Retinal pigment epithelial cell (primary cell): ENCODE data around the gene ZNF282.
A peak's percentile ranks its signal among the peaks of the same experiment; 100 is the strongest.
"Not testable (repeated sequence)": the region's sequence is repeated elsewhere in the genome, so short reads cannot be mapped to it uniquely, and the experiment has no call there.

ENCODE experiments used
- DNase-seq: peaks from one replicate; pipeline ENCODE4 v3.0.0-alpha.2; 2010; ENCODE audit warnings: low read depth
- H3K4me3 ChIP-seq: 2 replicates; pipeline ENCODE4 v1.5.1; 2011; ENCODE audit warnings: mild to moderate bottlenecking, low read length, control low read depth, moderate library complexity
- TF ChIP-seq, protein P1 (sequence below): conservative IDR thresholded peaks from 2 replicates; pipeline ENCODE4 v1.5.1; 2011; ENCODE audit warnings: low read depth, low read length, control low read depth, inconsistent platforms

ZNF282 gene

DNA sequence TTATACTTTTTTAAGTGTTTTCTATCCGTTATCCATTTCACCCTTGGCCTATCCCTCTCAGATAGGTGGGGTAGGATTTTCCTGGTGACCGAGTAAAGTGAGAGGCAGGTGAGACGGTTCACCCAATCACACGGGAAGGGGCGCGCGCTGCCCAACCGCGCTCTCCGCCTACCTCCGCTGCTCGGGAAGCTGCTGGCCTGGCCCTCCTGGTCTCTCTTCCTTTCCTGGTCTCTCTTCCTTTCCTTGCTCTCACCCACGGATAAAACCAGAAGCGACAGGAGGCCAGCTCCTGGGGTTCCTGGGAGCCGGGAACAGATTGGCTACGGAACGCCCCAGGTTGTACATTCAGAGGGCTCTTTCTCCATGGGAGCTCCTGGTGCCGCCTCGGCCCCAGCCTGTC lies 29.8 kb downstream of the ZNF282 start:
- no peak for DNase-seq
- H3K4me3 ChIP-seq: no peak overlapping the region
- TF ChIP-seq, protein P1, sequence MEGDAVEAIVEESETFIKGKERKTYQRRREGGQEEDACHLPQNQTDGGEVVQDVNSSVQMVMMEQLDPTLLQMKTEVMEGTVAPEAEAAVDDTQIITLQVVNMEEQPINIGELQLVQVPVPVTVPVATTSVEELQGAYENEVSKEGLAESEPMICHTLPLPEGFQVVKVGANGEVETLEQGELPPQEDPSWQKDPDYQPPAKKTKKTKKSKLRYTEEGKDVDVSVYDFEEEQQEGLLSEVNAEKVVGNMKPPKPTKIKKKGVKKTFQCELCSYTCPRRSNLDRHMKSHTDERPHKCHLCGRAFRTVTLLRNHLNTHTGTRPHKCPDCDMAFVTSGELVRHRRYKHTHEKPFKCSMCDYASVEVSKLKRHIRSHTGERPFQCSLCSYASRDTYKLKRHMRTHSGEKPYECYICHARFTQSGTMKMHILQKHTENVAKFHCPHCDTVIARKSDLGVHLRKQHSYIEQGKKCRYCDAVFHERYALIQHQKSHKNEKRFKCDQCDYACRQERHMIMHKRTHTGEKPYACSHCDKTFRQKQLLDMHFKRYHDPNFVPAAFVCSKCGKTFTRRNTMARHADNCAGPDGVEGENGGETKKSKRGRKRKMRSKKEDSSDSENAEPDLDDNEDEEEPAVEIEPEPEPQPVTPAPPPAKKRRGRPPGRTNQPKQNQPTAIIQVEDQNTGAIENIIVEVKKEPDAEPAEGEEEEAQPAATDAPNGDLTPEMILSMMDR: no peak

DNA sequence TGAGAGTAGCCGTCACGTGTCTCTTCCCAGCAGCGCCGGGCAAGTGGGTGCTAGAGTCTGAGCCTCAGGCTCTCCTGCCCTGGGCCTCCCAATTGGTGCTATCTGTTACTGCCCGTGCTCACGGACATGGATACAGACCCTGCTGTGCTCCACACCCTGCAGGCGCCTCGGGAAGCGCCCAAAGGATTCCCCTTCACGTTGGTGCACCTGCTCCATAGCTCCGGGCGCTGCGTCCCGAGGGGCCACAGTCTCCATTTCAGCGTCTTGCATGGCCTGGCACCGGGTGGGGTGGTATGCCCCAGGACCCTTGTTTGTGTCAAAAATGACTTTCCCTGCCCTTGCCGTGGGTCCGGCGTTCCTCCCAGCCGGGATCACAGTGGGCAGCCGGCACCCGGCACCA lies 30.3 kb downstream of the ZNF282 start:
- TF ChIP-seq, protein P1: no peak
- H3K4me3 ChIP-seq: no peak overlapping the region
- DNase-seq: no peak

DNA sequence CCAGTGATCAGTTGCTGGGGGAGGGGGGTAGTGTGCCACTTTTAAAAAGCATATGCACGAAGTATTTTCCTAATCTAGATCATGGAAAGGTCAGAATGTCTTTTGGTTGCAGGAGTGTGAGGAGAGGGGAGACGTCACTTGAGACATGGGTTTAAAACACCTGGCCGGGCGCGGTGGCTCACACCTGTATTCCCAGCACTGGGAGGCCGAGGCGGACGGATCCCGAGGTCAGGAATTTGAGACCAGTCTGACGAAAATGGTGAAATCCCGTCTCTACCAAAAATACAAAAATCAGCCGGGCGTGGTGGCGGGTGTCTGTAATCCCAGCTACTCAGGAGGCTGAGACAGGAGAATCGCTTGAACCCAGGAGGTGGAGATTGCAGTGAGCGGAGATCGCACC lies 31.0 kb downstream of the ZNF282 start:
- not testable (repeated sequence) for DNase-seq, H3K4me3 ChIP-seq

DNA sequence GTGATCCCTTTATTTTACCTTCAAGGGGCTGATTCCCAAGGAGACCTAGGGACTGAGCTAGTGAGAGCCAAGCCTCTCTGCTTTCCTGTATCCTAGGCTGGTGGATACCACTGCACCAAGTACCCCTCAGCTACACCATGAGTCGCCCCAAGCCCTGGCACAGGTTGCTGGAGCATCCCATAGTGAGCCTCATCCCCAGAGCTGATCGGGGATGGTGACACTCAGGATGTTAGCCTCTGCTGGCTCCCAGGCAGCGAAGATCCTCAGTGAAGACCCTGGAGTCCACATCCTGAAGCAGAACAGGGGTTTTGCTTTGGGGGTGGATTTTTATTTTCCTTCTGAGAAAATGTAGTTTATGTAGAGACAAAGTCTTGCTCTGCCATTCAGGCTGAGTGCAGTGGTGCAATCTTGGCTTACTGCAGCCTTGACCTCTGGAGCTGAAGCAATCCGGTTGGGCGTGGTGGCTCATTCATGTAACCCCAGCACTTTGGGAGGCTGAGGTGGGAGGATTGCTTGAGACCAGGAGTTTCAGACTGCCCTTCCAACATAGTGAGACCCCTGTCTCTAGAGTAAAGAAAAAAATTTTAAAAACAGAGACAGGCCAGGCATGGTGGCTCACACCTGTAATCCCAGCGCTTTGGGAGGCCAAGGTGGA lies 31.6 kb downstream of the ZNF282 start:
- no peak for DNase-seq
- H3K4me3 ChIP-seq: no peak overlapping the region
- TF ChIP-seq, protein P1: no peak

DNA sequence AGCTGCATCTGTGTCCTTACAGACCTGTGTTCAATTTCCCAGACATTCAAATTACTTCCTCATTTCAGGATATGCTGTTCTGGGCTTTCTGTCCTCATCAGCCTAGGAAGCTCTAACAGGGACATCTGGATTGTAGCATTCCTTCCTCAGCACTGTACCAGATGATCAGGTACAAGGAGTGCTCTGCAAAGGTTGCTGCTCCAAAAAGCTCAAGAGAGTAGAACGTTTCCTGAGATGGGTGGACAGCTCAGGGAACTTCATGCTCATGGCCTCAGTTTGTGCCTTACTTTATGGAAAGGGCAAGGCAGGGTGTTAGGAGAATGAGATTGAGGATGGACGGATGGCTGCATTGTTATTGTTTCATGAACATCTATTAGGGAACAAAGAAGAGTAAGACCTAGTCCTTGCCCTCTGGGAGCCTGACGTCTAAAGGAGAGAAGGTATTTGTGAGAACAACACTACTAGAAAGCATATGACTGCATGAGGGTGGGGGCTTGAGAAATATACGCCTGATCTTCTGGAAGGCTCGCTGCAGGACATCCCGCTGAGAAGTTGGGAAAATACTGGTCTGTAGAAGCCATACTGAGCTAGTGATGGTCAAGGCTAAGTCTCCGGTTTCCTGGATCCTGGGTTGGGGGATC lies 33.6 kb downstream of the ZNF282 start:
- no peak for DNase-seq
- H3K4me3 ChIP-seq: no peak overlapping the region
- TF ChIP-seq, protein P1: no peak

DNA sequence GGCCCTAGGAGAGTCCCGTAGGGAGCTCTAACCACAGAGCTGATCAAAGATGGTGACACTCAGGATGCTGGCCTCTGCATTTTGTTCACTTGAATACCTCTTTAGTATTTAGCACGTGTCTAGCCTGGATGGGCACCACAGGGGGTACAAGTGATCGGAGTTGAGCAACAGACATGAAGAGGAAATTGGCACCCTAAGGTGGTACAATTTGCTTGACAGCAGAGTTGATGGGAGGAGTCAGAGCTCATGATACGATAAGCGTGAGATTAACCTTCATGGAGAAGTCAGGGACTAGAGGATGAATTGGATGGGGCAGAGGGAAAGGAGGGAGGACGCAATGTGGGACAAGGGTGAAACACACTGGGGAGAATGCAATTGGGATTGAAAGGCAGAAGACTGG lies 34.2 kb downstream of the ZNF282 start:
- DNase-seq: no peak
- no peak overlapping the region for H3K4me3 ChIP-seq
- TF ChIP-seq, protein P1: no peak

DNA sequence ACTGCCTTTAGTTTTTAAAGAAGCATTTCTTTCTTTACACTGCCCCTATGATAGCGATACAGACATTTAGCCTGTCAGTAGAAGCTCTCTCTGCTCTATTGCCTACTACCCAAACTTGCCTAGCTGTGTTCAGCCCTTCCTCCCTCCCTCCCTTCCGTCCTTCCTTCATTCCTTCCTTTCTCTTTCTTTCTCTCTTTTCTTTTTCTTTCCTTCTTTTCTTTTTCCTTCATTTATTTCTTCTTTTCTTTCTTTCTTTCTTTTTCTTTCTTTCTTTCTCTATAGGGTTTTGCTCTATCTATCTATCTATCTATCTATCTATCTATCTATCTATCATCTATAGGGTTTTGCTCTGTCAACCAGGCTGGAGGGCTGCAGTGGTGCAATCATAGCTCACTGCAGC lies 37.0 kb downstream of the ZNF282 start:
- TF ChIP-seq, protein P1: no peak
- H3K4me3 ChIP-seq: no peak overlapping the region
- no peak for DNase-seq

DNA sequence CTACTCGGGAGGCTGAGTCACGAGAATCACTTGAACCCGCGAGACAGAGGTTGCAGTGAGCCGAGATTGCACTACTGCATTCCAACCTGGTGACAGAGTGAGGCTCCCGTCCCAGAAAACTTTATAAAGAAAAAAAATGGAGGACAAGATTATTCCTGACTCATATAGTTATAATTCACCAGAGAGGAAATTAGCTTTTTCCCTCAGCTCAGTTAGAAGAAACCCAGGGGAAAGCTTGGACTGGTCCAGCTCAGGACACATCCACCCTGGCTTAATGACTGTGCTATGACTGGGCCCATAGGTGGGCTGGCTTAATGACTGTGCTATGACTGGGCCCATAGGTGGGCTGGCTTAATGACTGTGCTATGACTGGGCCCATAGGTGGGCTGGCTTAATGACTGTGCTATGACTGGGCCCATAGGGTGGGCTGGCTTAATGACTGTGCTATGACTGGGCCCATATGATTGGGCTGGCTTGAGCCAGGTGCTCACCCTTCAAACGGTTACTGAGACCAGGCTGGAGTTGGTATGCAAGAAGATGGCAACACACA lies 38.4 kb downstream of the ZNF282 start:
- H3K4me3 ChIP-seq: not testable (repeated sequence)
- DNase-seq: peak; percentile 51
